ENCODE results near the gene SMOC2. TPM values are rescaled to one million over a fixed set of nuclear protein-coding genes. Genes with fewer than 3 reads are reported as not detected.

Gene SMOC2
- total RNA-seq, 1 experiment from 2014 or later, result not detected

- no peak for DNase-seq (ENCODE audit: low read depth)
These were observed 25.6 kb upstream of the SMOC2 start for GRCh38 chr6:168415098-168415992.

- DNase-seq (ENCODE audit: low read depth), result no peak
These were observed 24.9 kb upstream of the SMOC2 start for GRCh38 chr6:168415993-168416530.

GRCh38 chr6:168416531-168416930 is 24.5 kb upstream of the SMOC2 start:
- no peak for DNase-seq (ENCODE audit: low read depth)

- DNase-seq (ENCODE audit: low read depth), result no peak
These were observed 23.8 kb upstream of the SMOC2 start for GRCh38 chr6:168417191-168417590.

- DNase-seq (ENCODE audit: low read depth), result no peak
These were observed 23.1 kb upstream of the SMOC2 start for GRCh38 chr6:168417679-168418557.

GRCh38 chr6:168418711-168419121 is 22.3 kb upstream of the SMOC2 start:
- no peak for DNase-seq (ENCODE audit: low read depth)

GRCh38 chr6:168419569-168419968 is 21.4 kb upstream of the SMOC2 start:
- DNase-seq (ENCODE audit: low read depth), result no peak

GRCh38 chr6:168420084-168420483 is 20.9 kb upstream of the SMOC2 start:
- no peak for DNase-seq (ENCODE audit: low read depth)

- DNase-seq (ENCODE audit: low read depth), result no peak
These were observed 20.3 kb upstream of the SMOC2 start for GRCh38 chr6:168420706-168421105.

- DNase-seq (ENCODE audit: low read depth), result no peak
These were observed 13.8 kb upstream of the SMOC2 start for GRCh38 chr6:168427184-168427583.

GRCh38 chr6:168428052-168428826 is 12.7 kb upstream of the SMOC2 start:
- no peak for DNase-seq (ENCODE audit: low read depth)

- DNase-seq (ENCODE audit: low read depth), result no peak
These were observed 12.1 kb upstream of the SMOC2 start for GRCh38 chr6:168428863-168429262.

GRCh38 chr6:168432196-168432595 is 8.8 kb upstream of the SMOC2 start:
- DNase-seq (ENCODE audit: low read depth), result no peak

- no peak for DNase-seq (ENCODE audit: low read depth)
These were observed 7.1 kb upstream of the SMOC2 start for GRCh38 chr6:168433898-168434297.

- DNase-seq (ENCODE audit: low read depth), result no peak
These were observed 6.5 kb upstream of the SMOC2 start for GRCh38 chr6:168434505-168434904.

- DNase-seq (ENCODE audit: low read depth), result no peak
These were observed 3.2 kb upstream of the SMOC2 start for GRCh38 chr6:168437751-168438150.

GRCh38 chr6:168438783-168439520 is 2.0 kb upstream of the SMOC2 start:
- DNase-seq (ENCODE audit: low read depth), result no peak

- DNase-seq (ENCODE audit: low read depth), result no peak
These were observed 1.1 kb upstream of the SMOC2 start for GRCh38 chr6:168439794-168440450.

- no peak for DNase-seq (ENCODE audit: low read depth)
These were observed 729 bp downstream of the SMOC2 start for GRCh38 chr6:168441434-168442391.
